HUES48 (cell line): ENCODE measurements around the gene SKI.

Experiments used
- H3K27ac ChIP-seq: one replicate; pipeline ENCODE4 v1.7.0; 2013; ENCODE audit warnings: low read depth, low read length, inconsistent platforms
- H3K27me3 ChIP-seq: 2 replicates; pipeline ENCODE4 v1.6.1; 2013; ENCODE audit warnings: mild to moderate bottlenecking, low read length; ENCODE audit not compliant: control insufficient read depth, insufficient read depth
- H3K36me3 ChIP-seq: 2 replicates; pipeline ENCODE4 v1.6.1; 2013; ENCODE audit warnings: low read length; ENCODE audit not compliant: control insufficient read depth, insufficient read depth
- H3K4me1 ChIP-seq: 2 replicates; pipeline ENCODE4 v1.6.1; 2013; ENCODE audit warnings: mild to moderate bottlenecking, low read length; ENCODE audit not compliant: control insufficient read depth, insufficient read depth
- H3K4me3 ChIP-seq: 2 replicates; pipeline ENCODE4 v1.5.1; 2013; ENCODE audit warnings: mild to moderate bottlenecking, low read depth, low read length
- H3K9ac ChIP-seq: 2 replicates; pipeline ENCODE4 v1.6.1; 2013; ENCODE audit warnings: mild to moderate bottlenecking, low read depth, low read length, moderate library complexity
- H3K9me3 ChIP-seq: 2 replicates; pipeline ENCODE4 v1.6.1; 2013; ENCODE audit warnings: low read length; ENCODE audit not compliant: control insufficient read depth, insufficient read depth

SKI gene

DNA sequence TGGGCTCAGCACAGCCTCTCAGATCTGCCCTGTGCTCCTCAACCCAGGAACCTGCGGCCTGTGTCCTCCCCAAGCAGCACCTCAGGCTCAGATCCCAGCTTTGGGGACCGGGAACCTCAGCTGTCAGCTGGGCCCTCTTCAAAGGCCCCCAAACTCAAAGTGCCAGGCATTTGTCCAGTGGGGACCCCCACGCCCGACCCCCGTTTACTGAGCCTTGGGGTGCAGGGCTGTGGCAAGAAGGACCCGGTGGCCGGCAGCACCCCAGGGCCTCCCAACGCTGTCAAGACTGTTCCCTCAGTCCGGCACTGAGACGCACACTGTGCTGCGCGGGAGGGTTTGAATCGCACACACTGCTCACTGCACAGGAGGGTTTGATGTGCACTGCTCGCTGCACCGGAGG, 128.3 kb downstream of the SKI start:
- Histone ChIP-seq H3K36me3 (no peaks in the 10 kb centered on the region), H3K9ac (no peak overlapping the region), H3K9me3 (no peaks in the 10 kb centered on the region), H3K27me3 (no peaks in the 10 kb centered on the region), H3K4me3 (no peak overlapping the region), H3K4me1 (no peaks in the 10 kb centered on the region), H3K27ac (no peak overlapping the region)

DNA sequence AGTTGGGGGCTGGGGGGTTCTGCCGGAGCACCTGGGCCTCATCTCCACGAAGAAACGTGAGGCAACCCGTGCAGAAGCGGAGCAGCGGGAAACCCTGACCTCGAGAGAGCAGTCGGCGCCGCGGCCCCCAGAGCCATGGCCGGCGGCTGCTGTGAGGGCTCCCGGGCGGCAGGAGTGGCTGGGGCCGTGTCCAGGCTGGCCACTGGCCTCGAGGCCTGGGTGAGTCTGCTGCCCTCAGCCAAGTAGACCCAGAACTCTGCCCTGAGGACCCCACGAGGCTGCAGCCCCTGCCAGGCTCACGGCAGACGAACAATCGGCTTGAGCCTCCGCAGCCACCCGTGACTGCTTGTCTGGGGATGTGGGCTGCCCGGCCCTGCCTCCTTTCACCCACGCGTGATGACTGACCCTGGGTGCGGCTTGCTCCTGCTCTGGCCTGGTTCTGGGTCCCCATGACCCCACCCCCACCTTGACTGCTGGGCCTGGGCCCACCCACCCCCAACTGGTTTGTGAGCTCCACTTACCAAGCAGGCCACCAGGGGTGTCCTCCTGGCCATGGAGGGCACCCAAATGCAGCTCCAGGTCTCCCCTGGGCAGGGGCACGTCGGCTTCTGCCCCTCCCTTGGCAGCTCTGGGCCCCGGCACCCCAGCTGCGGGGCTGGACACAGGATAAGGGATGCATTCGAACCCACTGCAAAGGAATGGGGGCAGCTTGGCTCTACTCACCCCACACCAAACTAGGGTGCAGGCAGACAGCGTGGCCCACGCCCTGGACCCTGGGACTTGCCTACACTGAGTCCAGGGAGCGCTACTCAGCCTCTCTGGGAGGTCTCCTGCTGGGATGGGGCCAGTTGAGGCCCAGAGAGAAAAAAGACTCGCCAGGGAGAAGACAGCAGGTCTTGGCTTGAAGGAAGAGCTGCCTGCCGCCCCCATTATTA, 129.1 kb downstream of the SKI start:
- Histone ChIP-seq H3K27ac (no peak overlapping the region), H3K9me3 (no peaks in the 10 kb centered on the region), H3K4me3 (no peak overlapping the region), H3K4me1 (no peaks in the 10 kb centered on the region), H3K9ac (no peak overlapping the region), H3K27me3 (no peaks in the 10 kb centered on the region), H3K36me3 (no peaks in the 10 kb centered on the region)

DNA sequence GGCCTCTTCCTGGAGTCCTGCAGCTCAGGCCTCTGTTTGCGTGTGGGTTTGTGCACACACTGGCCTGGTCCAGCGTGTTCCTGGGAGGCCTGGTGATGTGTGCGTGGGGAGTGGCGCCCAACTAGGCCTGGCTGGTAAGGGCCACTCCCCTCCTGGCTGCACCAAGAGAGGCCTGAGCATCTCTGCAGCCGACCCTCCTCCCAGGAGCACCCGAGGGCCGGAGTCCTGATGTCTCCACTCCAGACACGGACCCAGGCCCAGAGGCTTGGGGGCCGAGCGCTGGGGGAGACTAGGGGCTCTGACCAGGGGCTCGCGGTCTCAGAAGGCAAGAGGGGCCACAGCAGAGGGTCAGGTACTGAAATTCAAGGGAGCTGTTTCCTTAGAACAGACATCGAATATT, 130.0 kb downstream of the SKI start:
- H3K9me3 ChIP-seq = no peaks in the 10 kb centered on the region
- H3K27me3 ChIP-seq = no peaks in the 10 kb centered on the region
- H3K4me1 ChIP-seq = no peaks in the 10 kb centered on the region
- no peak overlapping the region for H3K27ac ChIP-seq
- no peaks in the 10 kb centered on the region for H3K36me3 ChIP-seq
- H3K9ac ChIP-seq = no peak overlapping the region
- no peak overlapping the region for H3K4me3 ChIP-seq

DNA sequence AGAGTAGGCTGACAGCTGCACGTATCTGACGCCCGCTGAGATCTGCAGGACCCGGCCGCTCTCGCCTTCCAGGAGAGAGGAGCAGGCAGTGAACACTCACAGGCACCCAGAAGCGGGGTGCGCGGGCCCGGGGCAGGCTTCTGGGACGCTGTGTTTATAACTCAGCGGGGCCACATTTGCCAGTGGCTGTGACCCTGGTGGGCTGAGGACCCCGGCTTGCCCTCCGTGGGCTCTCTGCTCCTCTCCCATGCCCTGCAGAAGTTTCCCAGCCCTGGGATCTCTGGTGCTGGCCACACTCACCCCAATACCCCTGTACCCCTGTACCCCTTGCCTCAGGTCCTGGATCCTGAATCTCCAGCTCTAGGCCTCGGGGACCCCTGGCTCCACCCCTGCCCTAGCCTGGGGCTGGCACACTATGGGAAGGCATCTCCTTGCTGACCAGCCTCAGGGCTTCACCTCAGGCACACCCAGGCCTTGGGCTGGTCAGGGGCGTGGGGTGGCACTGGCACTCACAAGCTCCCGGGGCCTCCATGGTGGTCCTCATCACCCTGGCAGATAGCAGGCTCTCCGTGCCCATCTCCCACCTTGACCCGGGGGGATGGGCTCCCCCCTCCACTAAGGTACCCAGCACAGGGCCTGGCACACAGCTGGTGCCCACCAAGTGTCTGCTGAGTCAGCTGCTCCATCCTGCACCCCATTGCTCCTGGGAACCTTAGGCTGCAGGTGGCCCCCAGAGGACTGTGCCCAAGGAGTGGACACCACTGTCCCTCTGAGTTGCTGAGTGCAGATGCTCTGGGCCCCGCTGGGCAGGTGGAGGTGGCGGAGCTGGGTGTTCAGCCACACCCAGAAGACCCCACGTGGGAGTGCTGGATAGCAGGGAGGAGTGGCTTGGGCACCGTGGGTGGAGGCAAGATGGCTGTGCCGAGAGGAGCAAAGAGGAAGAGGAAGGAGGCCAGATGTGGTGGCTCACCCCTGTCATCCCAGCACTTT, 130.8 kb downstream of the SKI start:
- H3K27ac ChIP-seq = no peak overlapping the region
- no peak overlapping the region for H3K9ac ChIP-seq
- H3K36me3 ChIP-seq = no peaks in the 10 kb centered on the region
- H3K4me3 ChIP-seq = no peak overlapping the region
- H3K4me1 ChIP-seq = no peaks in the 10 kb centered on the region
- H3K9me3 ChIP-seq = peaks cover under 1% of the 10 kb centered on the region; the same call in 1 of the 2 replicates
- H3K27me3 ChIP-seq = no peaks in the 10 kb centered on the region
